ENCODE results near the gene PSMA3. TPM values are rescaled to one million over a fixed set of nuclear protein-coding genes. Genes with fewer than 3 reads are reported as not detected.

The PSMA3 gene
- total RNA-seq, 4 donors from 2014 or later = 73.6 to 157 (median 119) TPM

DNA sequence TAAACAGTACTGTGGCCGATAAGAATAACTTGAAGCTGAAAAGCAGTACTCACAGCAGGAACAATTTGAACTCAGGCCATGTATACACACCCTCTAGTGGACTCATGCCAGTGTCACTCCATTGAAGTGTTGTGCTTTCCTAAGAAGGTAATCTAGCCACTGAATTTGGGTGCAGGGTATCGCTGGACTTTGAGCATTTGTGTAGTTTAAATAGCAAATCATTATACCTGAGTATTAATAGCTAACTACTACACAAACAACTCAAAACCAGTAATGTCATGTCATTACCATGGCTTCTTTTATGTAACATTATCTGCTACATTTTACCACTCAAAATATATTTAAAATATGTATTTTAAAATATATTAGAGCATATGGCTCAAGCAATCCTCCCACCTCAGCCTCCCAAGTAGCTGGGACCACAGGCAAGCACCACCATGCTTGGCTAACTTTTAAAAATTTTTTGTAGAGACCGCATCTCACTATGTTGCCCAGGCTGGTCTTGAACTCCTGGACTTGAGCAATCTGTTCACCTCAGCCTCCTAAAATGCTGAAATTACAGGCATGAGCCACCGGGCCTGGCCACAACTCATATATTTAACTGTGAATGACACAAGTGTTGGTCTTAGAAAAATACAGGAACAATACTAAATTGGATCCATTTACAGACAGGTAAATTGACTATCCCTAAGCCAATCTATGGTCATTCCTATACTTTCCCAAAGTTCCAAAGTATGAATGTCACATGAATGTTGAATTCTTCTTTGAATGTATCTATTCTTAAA is 28.1 kb downstream of the PSMA3 start:
- peaks cover 0 to 90% (median 33%) of the 10 kb centered on the region in 3 donors for H3K36me3 ChIP-seq
- H3K9me3 ChIP-seq = no peaks in the 10 kb centered on the region
- DNase-seq = no peak
- peak overlapping the region in 2 of 4 donors; percentile 16 to 39 for H3K27ac ChIP-seq
- H3K27me3 ChIP-seq = no peaks in the 10 kb centered on the region
- no peak overlapping the region for H3K4me3 ChIP-seq
- no peak for TF ChIP-seq POLR2A (IDR thresholded peaks at IDR 0.05)
- TF ChIP-seq, protein P1, sequence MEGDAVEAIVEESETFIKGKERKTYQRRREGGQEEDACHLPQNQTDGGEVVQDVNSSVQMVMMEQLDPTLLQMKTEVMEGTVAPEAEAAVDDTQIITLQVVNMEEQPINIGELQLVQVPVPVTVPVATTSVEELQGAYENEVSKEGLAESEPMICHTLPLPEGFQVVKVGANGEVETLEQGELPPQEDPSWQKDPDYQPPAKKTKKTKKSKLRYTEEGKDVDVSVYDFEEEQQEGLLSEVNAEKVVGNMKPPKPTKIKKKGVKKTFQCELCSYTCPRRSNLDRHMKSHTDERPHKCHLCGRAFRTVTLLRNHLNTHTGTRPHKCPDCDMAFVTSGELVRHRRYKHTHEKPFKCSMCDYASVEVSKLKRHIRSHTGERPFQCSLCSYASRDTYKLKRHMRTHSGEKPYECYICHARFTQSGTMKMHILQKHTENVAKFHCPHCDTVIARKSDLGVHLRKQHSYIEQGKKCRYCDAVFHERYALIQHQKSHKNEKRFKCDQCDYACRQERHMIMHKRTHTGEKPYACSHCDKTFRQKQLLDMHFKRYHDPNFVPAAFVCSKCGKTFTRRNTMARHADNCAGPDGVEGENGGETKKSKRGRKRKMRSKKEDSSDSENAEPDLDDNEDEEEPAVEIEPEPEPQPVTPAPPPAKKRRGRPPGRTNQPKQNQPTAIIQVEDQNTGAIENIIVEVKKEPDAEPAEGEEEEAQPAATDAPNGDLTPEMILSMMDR (IDR thresholded peaks at IDR 0.05) = peak in 1 of 6 experiments; percentile 27
- 72 to 79% methylated on average over 4 of the region's 4 CpGs for WGBS, 2 donors
- intact Hi-C loops (cut with DNase I) = no loop called here
- peaks cover 0 to 13% (median 3%) of the 10 kb centered on the region in 3 donors for H3K4me1 ChIP-seq

DNA sequence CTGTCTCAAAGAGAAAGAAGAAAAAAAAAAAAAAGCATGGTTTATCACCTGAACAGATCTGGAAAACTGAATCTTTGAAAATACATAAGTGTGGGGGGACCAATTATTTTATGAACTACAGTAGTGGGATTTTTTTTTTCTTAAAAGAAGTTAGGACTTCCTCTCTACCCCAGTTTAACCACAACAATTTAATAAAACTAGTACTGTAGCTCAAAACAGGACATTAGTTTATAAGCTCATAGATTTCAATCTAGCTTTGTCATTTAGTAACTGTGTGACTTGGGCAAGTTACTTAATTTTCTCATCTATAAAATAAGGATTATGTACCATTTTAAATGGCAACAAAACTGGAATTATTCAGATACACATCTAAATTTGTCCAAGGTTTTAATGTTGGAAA is 30.2 kb downstream of the PSMA3 start:
- Histone ChIP-seq H3K27ac (peak overlapping the region in 1 of 4 donors; percentile 36), H3K36me3 (peaks cover 0 to 90% (median 19%) of the 10 kb centered on the region in 3 donors), H3K4me1 (peaks cover 0 to 13% (median 3%) of the 10 kb centered on the region in 3 donors), H3K4me3 (no peak overlapping the region), H3K9me3 (no peaks in the 10 kb centered on the region), H3K27me3 (no peaks in the 10 kb centered on the region)
- DNase-seq = no peak
- TF ChIP-seq, protein P1 (IDR thresholded peaks at IDR 0.05) = no peak
- no peak for TF ChIP-seq POLR2A (IDR thresholded peaks at IDR 0.05)
- intact Hi-C loops (cut with DNase I) = no loop called here

DNA sequence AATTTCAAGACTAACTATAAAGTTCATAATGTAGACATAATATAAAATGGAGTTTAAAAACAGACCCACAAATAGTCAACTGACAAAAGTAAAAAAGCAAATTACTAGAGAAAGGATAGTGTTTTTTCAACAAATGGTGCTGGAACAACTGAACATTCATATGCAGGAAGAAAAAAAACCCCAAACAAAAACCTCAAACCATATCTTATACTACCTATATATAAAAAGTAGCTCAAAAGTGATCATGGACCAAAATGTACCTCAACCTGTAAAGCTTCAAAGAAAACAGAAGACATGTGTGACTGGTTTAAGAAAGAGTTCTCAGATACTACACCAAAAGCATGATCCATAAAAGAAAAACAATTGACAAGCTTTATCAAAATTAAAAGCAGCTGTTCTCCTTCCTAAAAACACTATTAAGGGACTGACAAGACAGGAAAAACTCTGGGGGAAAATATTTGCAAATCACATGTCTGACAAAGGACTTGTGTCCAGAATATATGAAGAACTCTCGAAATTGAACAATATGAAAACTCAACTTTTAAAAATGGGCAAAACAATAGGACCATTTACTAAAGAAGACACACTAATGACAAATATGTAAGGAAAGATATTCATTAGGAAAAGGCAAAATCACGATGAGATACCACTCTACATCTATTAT is 31.0 kb downstream of the PSMA3 start:
- Histone ChIP-seq H3K4me1 (peaks cover 0 to 21% (median 5%) of the 10 kb centered on the region in 3 donors), H3K27me3 (no peaks in the 10 kb centered on the region), H3K4me3 (no peak overlapping the region), H3K27ac (no peak overlapping the region), H3K9me3 (no peaks in the 10 kb centered on the region), H3K36me3 (peaks cover 0 to 89% (median 19%) of the 10 kb centered on the region in 3 donors)
- DNase-seq = no peak
- TF ChIP-seq POLR2A (IDR thresholded peaks at IDR 0.05) = no peak
- TF ChIP-seq, protein P1 (IDR thresholded peaks at IDR 0.05) = no peak
- 79 to 81% methylated on average over 2 of the region's 2 CpGs for WGBS, 2 donors
- intact Hi-C loops (cut with DNase I) = no loop called here

DNA sequence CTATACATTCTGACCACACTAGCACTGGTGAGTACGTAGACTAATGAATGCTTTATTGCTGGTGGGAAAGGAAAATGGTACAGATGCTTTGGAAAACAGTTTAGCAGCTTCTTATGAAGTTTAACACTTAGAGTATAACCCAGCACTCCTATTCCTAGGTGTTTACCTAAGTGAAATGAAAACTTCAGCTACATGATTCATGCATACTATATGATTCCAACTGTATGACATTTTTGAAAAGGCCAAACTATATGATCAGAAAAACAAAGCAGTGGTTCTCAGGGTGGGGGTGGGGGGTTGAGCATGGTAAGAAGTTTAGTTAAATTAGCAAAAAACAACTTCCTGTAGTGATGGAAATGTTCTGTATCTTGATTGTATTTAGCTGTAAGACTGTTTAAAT is 31.6 kb downstream of the PSMA3 start:
- peaks cover 0 to 27% (median 10%) of the 10 kb centered on the region in 3 donors for H3K4me1 ChIP-seq

More for the DNA sequence above, 31.6 kb downstream of the PSMA3 start:
- no peaks in the 10 kb centered on the region for H3K9me3 ChIP-seq
- no peak overlapping the region for H3K4me3 ChIP-seq
- no peak for DNase-seq
- H3K27ac ChIP-seq = no peak overlapping the region
- intact Hi-C loops (cut with DNase I) = no loop called here
- H3K27me3 ChIP-seq = no peaks in the 10 kb centered on the region
- TF ChIP-seq, protein P1 (IDR thresholded peaks at IDR 0.05) = no peak
- TF ChIP-seq POLR2A (IDR thresholded peaks at IDR 0.05) = no peak
- WGBS, 2 donors = 75 to 90% methylated on average over 1 of the region's 1 CpG
- peaks cover 0 to 84% (median 19%) of the 10 kb centered on the region in 3 donors for H3K36me3 ChIP-seq
